ENCODE data around the gene TAS2R50. TPM values are rescaled to one million over a fixed set of nuclear protein-coding genes. Genes with fewer than 3 reads are reported as not detected.
A peak's percentile ranks its signal among the peaks of the same experiment; 100 is the strongest.

Gene TAS2R50
- total RNA-seq, 2 experiments from 2014 or later, result 0.95 to 1.4 TPM

GRCh38 chr12:10943167-10943566 lies 43.5 kb downstream of the TAS2R50 start:
- Mint-ChIP-seq H3K4me3 (no peak overlapping the region), H3K27me3 (ENCODE audit: low read depth) (no peaks in the 10 kb centered on the region), H3K4me1 (ENCODE audit: low read depth) (peaks cover 14% of the 10 kb centered on the region), H3K27ac (no peak overlapping the region), H3K36me3 (ENCODE audit: low read depth) (peaks cover 11% of the 10 kb centered on the region), H3K9me3 (ENCODE audit: insufficient read depth) (peaks cover 19% of the 10 kb centered on the region)
- no peak for ATAC-seq
- DNase-seq, result no peak
- POLR2A ChIA-PET, result no interaction called here
- CTCF ChIA-PET, result interaction anchor here (0.6 kb wide), 1 partner anchor 181 kb away, joined by 4 read pairs; no protein-coding TSS in a partner anchor

GRCh38 chr12:10941916-10942607 lies 44.6 kb downstream of the TAS2R50 start:
- ATAC-seq (peak; percentile 42), DNase-seq (peak; percentile 22)
- ChIA-PET POLR2A (interaction anchor here (1.1 kb wide), 1 partner anchor 218 kb away, joined by 3 read pairs; no protein-coding TSS in a partner anchor), CTCF (no interaction called here)
- Mint-ChIP-seq H3K27me3 (ENCODE audit: low read depth) (no peaks in the 10 kb centered on the region), H3K9me3 (ENCODE audit: insufficient read depth) (peaks cover 9% of the 10 kb centered on the region), H3K36me3 (ENCODE audit: low read depth) (peaks cover 7% of the 10 kb centered on the region), H3K27ac (no peak overlapping the region), H3K4me1 (ENCODE audit: low read depth) (peaks cover 14% of the 10 kb centered on the region), H3K4me3 (no peak overlapping the region)

GRCh38 chr12:10941369-10941768 lies 45.3 kb downstream of the TAS2R50 start:
- Mint-ChIP-seq H3K36me3 (ENCODE audit: low read depth) (peaks cover 5% of the 10 kb centered on the region), H3K27ac (no peak overlapping the region), H3K27me3 (ENCODE audit: low read depth) (no peaks in the 10 kb centered on the region), H3K4me3 (no peak overlapping the region), H3K4me1 (ENCODE audit: low read depth) (peaks cover 14% of the 10 kb centered on the region), H3K9me3 (ENCODE audit: insufficient read depth) (peaks cover 2% of the 10 kb centered on the region)
- ATAC-seq (no peak), DNase-seq (no peak)
- ChIA-PET CTCF (no interaction called here), POLR2A (interaction anchor here (1.1 kb wide), 1 partner anchor 218 kb away, joined by 3 read pairs; no protein-coding TSS in a partner anchor)

- DNase-seq (no peak), ATAC-seq (no peak)
- H3K9me3 Mint-ChIP-seq (ENCODE audit: insufficient read depth), result no peaks in the 10 kb centered on the region
- POLR2A ChIA-PET, result no interaction called here
- H3K27me3 Mint-ChIP-seq (ENCODE audit: low read depth), result no peaks in the 10 kb centered on the region
- peaks cover 14% of the 10 kb centered on the region for H3K4me1 Mint-ChIP-seq (ENCODE audit: low read depth)
- H3K36me3 Mint-ChIP-seq (ENCODE audit: low read depth), result peaks cover 4% of the 10 kb centered on the region
- no peak overlapping the region for H3K27ac Mint-ChIP-seq
- no peak overlapping the region for H3K4me3 Mint-ChIP-seq
- CTCF ChIA-PET, result no interaction called here
Measured at GRCh38 chr12:10940389-10940788, 46.3 kb downstream of the TAS2R50 start.

GRCh38 chr12:10939163-10939562 lies 47.5 kb downstream of the TAS2R50 start, which contains the start of gene TAS2R14:
TAS2R14 (minus strand) TSS chr12:10939263; CDS start chr12:10939207, 56 bp downstream.
- H3K27me3 Mint-ChIP-seq (ENCODE audit: low read depth), result no peaks in the 10 kb centered on the region
- POLR2A ChIA-PET, result no interaction called here
- DNase-seq (no peak), ATAC-seq (no peak)
- CTCF ChIA-PET, result no interaction called here
- no peaks in the 10 kb centered on the region for H3K9me3 Mint-ChIP-seq (ENCODE audit: insufficient read depth)
- H3K4me1 Mint-ChIP-seq (ENCODE audit: low read depth), result peaks cover 14% of the 10 kb centered on the region
- no peaks in the 10 kb centered on the region for H3K36me3 Mint-ChIP-seq (ENCODE audit: low read depth)
- no peak within 1 kb of the TSS for H3K4me3 Mint-ChIP-seq
- H3K27ac Mint-ChIP-seq, result no peak within 1 kb of the TSS

GRCh38 chr12:10936506-10936905 lies 50.2 kb downstream of the TAS2R50 start:
- Mint-ChIP-seq H3K4me3 (no peak overlapping the region), H3K27me3 (ENCODE audit: low read depth) (no peaks in the 10 kb centered on the region), H3K9me3 (ENCODE audit: insufficient read depth) (no peaks in the 10 kb centered on the region), H3K4me1 (ENCODE audit: low read depth) (peaks cover under 1% of the 10 kb centered on the region), H3K36me3 (ENCODE audit: low read depth) (no peaks in the 10 kb centered on the region), H3K27ac (no peak overlapping the region)
- CTCF ChIA-PET, result no interaction called here
- POLR2A ChIA-PET, result no interaction called here
- DNase-seq (no peak), ATAC-seq (no peak)

Other genes starting within 250 kb of the TAS2R50 start
- not detected for gene TAS2R7, start 184.3 kb downstream of the TAS2R50 start, total RNA-seq
- not detected for gene TAS2R8, start 179.6 kb downstream of the TAS2R50 start, total RNA-seq
- not detected for gene TAS2R9, start 176.7 kb downstream of the TAS2R50 start, total RNA-seq
- gene TAS2R10, start 160.6 kb downstream of the TAS2R50 start, total RNA-seq, result not detected
- gene PRR4, start 137.4 kb downstream of the TAS2R50 start, total RNA-seq, result 1 to 10 TPM; 1.3 to 2.9 TPM
- 10 to 100 TPM; 21.3 to 21.4 TPM for gene PRH1, start 102.7 kb downstream of the TAS2R50 start, total RNA-seq
- gene TAS2R13, start 77.3 kb downstream of the TAS2R50 start, total RNA-seq, result 1 to 10 TPM; 1.0 to 1.1 TPM
- not detected for gene PRH2, start 57.7 kb downstream of the TAS2R50 start, total RNA-seq
- gene TAS2R14, start 47.6 kb downstream of the TAS2R50 start, total RNA-seq, result 1 to 10 TPM; 2.1 to 2.4 TPM
- 1 to 10 TPM; 1.9 to 2.2 TPM for gene TAS2R20, start 11.4 kb upstream of the TAS2R50 start, total RNA-seq
- 1 to 10 TPM; 1.9 to 2.1 TPM for gene TAS2R19, start 35.7 kb upstream of the TAS2R50 start, total RNA-seq
- gene TAS2R31, start 44.5 kb upstream of the TAS2R50 start, total RNA-seq, result 1 to 10 TPM; 2.2 to 3.0 TPM
- gene TAS2R46, start 75.4 kb upstream of the TAS2R50 start, total RNA-seq, result 1 to 10 TPM; 1.4 to 1.5 TPM
- gene TAS2R43, start 105.4 kb upstream of the TAS2R50 start, total RNA-seq, result 1 to 10 TPM in 1 of 2 experiments, under 1 TPM in 1; 0.73 to 1.1 TPM
- gene TAS2R30, start 147.7 kb upstream of the TAS2R50 start, total RNA-seq, result 1 to 10 TPM; 3.2 to 3.5 TPM
- 1 to 10 TPM; 8.9 to 9.5 TPM for gene SMIM10L1, start 184.3 kb upstream of the TAS2R50 start, total RNA-seq
- gene TAS2R42, start 200.0 kb upstream of the TAS2R50 start, total RNA-seq, result not detected

All from activated CD8-positive, alpha-beta T cell treated with anti-CD3 and anti-CD28 coated beads, Interleukin-2, amount 10 ng/mL, durations not matched to agents 7 days and 5 days (primary cell).